Activated CD8-positive, alpha-beta memory T cell treated with anti-CD3 and anti-CD28 coated beads, Interleukin-2, amount 50 U/mL, for 1 hour (primary cell): ENCODE measurements around the gene GMPS.
"Not testable (repeated sequence)": the region's sequence is repeated elsewhere in the genome, so short reads cannot be mapped to it uniquely, and the experiment has no call there.

Experiments used
- DNase-seq: peaks from one replicate; pipeline ENCODE4 v3.0.0-alpha.2; 2020; ENCODE audit errors: extremely low read depth

GMPS gene

DNA sequence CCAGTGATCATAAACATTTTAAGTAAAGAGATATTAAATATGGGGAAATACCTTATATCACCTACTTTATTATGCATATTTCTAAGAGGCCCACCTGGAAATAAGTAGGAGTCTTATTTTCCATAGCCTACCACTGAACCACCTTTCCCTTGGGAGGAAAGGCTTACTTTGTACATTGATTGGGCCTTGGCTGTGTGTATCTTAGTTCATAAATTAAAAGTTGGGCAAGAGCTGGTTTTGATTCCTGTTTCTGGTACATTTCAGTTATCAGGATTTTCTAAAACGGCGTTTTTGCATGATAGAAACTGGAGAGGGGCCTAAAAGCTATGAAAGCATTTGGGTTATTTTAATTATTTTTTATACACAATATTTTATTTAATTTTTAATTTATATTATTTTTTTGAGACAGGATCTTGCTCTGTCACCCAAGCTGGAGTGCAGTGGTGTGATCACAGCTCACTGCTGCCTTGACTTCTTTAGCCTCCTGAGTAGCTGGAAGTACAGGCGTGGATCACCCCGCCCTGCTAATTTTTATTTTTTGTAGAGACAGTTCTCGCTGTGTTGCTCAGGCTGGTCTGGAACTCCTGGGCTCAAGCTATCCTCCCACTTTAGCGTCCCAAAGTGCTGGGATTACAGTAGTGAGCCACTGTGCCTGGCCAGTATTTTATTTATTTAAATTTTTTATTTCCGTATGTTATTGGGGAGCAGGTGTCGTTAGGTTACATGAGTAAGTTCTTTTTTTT lies 2.6 kb downstream of the GMPS start:
- no peak for DNase-seq

DNA sequence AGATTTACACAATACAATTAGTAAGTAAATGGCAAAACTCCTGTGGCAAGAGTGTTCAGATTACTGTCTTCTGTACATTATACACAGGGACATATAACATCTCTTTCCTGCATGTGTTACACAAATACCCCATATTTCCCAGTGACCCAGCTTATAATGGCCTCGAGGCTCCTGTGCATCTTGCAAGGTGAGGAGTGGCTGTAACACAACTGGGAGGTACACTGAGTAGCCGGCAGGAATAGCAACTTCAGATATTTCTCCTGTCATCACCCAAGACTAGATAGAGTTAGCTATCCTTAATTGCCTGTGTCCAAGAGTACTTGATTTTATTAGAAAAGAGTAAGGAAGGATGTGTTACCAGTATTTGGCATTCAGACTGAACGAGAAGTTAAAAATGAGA lies 5.6 kb downstream of the GMPS start:
- no peak for DNase-seq

GRCh38 chr3:155876503-155876902 lies 6.1 kb downstream of the GMPS start:
- DNase-seq: no peak

DNA sequence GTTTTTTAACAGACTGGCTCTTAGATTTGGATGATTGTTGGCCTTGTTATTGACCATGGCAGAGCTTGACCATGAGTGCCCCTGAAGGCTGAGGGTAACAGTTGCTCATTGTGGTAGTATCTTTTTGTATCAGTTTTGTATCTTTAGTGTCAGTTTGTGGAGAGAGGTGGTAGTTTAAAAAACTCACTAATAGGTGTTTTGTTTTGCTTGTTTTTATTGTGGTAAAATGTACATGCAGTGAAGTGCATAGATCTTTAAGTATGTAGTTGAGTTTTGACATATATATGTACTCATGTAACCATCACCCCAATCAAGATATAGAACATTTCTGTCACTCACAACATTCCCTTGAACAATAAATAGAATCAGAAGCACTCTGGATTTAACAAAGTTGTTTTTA lies 9.8 kb downstream of the GMPS start:
- DNase-seq: no peak

- DNase-seq: no peak
Measured at GRCh38 chr3:155884292-155884691, 13.8 kb downstream of the GMPS start.

GRCh38 chr3:155885292-155885691 lies 14.8 kb downstream of the GMPS start:
- no peak for DNase-seq

- not testable (repeated sequence) for DNase-seq
Measured at GRCh38 chr3:155886348-155886747, 15.9 kb downstream of the GMPS start.

GRCh38 chr3:155886915-155887314 lies 16.5 kb downstream of the GMPS start:
- no peak for DNase-seq

DNA sequence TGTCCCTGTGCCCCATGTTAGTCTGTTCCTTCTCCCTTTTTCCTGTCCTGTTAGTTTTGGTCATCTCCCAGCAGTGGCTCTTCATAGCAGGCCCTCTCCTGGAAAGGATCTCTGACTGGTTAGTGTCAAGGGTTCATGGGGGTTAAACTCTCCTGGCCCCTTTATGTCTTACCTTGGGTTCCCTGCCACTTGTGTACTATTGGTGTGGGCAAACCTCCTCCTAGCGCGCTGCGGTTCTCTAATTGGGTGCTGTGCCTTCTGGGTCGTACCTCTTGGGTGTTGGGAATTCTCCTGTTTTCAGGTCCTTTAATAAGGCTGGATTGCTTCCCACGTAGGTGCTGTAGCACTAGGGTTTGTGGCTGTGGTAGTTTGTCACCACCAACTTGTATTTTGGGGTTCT lies 18.8 kb downstream of the GMPS start:
- no peak for DNase-seq

GRCh38 chr3:155889952-155890351 lies 19.5 kb downstream of the GMPS start:
- no peak for DNase-seq

DNA sequence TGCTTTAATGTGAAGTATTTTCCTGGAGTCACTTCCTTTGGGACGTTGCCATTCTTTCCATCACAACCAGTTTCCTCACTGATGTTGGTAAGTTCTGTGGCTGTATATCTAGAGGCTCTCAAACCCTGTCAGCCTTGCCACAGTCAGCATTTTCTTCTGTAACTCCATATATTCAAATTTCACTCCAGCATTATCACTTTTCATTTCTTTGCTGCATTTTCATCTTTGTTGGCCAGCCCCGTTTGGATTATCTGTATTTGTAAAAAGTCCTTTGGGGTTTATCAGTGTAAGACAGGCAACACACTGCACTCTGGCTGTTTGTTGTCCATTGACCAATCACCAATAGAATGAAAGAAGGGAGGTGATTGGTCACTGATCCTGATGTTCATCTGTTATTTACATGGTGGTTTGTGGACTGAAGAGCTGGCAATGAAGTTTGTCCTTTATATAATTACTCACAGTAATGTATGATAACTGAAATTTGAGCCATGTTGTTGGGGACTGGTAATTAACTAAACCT lies 20.3 kb downstream of the GMPS start:
- DNase-seq: no peak

GRCh38 chr3:155891321-155891720 lies 20.9 kb downstream of the GMPS start:
- no peak for DNase-seq

DNA sequence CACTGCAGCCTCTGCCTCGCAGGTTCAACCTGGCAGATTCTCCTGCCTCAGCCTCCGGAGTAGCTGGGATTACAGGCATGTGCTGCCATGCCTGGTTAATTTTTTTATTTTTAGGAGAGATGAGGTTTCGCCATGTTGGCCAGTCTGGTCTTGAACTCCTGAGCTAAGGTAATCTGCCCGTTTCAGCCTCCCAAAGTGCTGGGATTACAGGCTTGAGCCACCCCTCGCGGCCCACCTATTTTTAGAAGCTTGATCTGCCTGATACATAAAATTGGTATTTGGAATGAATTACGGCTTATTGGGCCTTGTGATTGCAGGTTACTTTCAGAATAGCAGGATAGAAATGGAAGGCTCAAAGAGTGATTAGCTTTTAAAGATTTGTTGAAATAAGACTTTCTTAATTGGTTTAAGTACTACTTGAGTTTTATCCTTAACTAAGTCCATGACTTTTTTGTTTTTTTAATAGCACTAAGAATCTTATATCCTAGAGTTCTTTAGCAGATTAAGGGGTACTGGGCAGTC lies 25.0 kb downstream of the GMPS start:
- no peak for DNase-seq

DNA sequence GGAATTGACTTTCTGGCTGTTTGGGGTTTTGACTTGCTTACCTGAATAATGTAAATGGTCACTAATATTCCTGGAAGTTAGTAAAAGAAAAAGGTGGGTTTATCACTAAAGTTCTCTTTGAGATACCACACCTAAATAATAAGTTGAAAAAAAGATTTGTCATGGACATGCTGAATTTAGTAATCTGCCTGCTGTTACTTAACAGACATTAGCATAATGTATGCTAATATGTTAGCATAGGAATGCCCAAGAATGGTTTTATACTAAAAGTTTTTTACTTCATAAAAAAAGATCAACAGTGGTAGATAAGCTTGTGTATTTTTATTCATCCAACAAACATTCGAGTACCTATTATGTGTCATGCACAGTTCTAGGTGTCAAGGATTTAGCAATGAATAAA lies 36.5 kb downstream of the GMPS start:
- DNase-seq: no peak

DNA sequence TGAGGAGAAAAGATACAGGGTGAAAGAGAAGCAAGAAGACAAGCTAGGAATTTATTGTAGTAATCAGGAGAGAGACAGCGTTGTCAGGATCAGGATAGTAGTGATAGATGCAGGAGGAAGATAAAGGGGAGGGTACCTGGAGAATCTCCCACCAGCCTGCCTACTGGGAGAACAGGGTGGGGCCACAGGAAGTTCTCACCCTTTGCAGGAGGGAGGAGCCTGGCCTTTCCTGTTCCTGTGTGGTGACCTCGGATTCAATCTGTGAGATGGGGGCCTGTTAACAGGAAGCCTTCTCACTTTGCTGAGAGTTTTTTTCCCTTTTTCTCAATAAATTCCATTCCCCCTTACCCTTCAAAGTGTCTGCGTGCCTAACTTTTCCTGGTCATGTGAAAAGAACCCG lies 37.6 kb downstream of the GMPS start:
- DNase-seq: no peak

DNA sequence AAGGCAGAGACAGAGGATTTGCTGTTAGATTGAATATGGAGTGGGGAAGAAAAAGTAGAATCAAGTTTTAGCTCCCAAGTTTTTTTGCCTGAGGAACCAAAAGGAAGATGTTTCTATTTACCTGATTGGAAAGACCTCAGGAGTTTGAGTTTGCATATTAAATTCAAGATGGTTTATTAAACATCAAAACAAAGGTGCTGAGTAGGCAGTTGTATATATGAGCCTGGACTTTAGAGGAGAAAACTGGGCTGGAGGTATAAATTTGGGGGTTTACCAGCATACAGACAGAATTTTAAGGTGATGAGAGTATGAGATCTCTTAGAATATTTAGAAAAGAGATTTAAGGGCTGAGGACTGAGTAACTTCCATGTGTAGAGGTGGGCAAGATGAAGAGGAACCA lies 38.2 kb downstream of the GMPS start:
- DNase-seq: no peak

GRCh38 chr3:155912090-155912489 lies 41.6 kb downstream of the GMPS start:
- no peak for DNase-seq

GRCh38 chr3:155912579-155913190 lies 42.2 kb downstream of the GMPS start:
- no peak for DNase-seq

GRCh38 chr3:155917781-155918180 lies 47.3 kb downstream of the GMPS start:
- no peak for DNase-seq

- DNase-seq: no peak
Measured at GRCh38 chr3:155919728-155920127, 49.3 kb downstream of the GMPS start.

DNA sequence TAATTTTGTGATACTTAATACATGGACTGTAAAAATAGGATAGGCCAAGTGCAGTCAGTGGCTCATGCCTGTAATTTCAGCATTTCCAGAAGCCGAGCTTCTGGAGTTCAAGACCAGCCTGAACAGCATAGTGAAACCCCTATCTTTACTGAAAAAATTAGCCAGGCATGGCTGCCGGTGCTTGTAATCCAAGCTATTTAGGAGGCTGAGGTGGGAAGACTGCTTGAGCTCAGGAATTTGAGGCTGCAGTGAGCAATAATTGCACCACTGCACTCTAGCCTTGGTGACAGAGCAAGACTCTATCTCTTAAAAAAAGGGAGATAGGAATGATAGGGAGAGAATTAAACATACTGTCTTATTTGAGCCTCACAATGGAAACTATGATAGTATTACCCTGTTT lies 51.0 kb downstream of the GMPS start:
- no peak for DNase-seq

GRCh38 chr3:155934230-155934629 lies 63.8 kb downstream of the GMPS start:
- DNase-seq: no peak

- no peak for DNase-seq
Measured at GRCh38 chr3:155938409-155938808, 68.0 kb downstream of the GMPS start.
